ENCODE measurements around the gene SEMA3C.

Gene SEMA3C

DNA sequence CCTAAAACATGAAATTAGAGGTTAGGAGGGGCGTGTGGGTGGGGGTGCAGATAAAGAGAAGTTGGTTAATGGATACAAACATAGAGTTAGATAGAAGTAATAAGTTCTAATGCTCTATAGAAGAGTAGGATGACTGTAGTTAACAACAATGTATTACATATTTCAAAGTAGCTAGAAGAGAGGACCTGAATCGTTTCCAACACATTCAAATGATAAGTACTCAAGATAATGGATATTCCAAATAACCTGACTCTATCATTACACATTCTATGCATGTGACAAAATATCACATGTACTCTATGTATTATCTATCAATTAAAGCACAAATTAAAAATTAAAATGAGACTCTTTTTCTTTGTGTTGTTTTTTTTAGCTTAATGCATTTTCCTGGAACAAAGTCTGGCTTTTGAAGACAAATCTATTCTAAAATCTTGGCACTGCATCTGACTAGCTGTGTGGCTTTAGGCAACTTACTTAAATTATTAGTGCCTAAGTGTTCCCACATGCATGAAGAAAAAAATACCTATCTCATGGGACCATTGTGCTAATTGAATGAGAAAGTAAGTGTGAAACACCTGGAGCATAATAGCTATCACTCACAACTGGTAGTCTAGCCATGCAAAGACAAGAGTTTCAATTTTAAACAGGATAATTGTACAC is 75.7 kb downstream of the SEMA3C start:
- DNase-seq (ENCODE audit: insufficient read length, low spot score) = no peak
- no peak for FAIRE-seq
- TF ChIP-seq PAX5 (IDR thresholded peaks at IDR 0.05; ENCODE audit: insufficient read depth, low read length, severe bottlenecking) (no peak), POLR2AphosphoS5 (IDR thresholded peaks at IDR 0.05; ENCODE audit: low read depth, low read length) (no peak), SPI1 (IDR thresholded peaks at IDR 0.05; ENCODE audit: low read depth, low read length) (no peak), TAF1 (IDR thresholded peaks at IDR 0.05; ENCODE audit: low read depth, low read length) (no peak), POU2F2 (IDR thresholded peaks at IDR 0.05; ENCODE audit: low read depth, low read length) (no peak), POLR2A (IDR thresholded peaks at IDR 0.05; ENCODE audit: low read depth, low read length) (no peak)

DNA sequence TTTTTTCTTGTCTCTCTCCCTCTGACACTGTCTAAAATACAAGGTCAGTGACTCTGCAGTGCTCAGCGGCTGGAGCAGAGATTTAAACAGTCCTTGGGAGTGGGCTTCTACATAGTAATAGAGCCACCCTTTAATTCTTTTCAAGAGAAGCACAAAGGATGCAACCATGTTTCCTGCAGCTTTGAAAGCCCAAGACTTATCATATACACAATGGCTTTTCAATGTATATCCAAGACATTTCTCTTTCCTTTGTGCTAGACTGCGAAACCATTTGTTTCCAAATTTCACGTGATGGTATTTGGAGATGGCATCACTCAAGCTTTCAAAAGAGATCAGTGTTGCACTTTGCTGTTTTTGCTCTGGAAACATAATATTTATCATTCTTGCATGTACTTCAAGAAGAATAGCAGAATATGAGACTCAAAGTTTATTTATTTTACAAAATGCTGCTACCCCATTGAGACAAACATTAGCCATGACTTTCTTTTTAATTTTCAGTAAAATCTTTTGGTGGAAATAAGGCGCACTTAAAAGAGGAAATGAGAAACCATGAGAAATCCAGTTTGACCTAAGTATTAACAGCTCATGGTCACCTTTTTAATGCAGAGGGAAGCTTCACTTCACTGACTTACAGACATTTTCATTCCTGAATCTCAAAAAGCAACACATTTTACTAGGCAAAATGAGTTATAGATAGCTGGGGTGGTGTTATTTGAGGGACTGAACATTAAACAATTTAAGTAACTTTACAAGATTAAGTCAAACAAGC is 76.6 kb downstream of the SEMA3C start:
- no peak for DNase-seq (ENCODE audit: insufficient read length, low spot score)
- no peak for TF ChIP-seq PAX5 (IDR thresholded peaks at IDR 0.05; ENCODE audit: insufficient read depth, low read length, severe bottlenecking)
- TF ChIP-seq POU2F2 (IDR thresholded peaks at IDR 0.05; ENCODE audit: low read depth, low read length) = no peak
- peak; percentile 63 for TF ChIP-seq SPI1 (IDR thresholded peaks at IDR 0.05; ENCODE audit: low read depth, low read length)
- FAIRE-seq = no peak

- FAIRE-seq = no peak
- no peak for TF ChIP-seq PAX5 (IDR thresholded peaks at IDR 0.05; ENCODE audit: insufficient read depth, low read length, severe bottlenecking)
- TF ChIP-seq TAF1 (IDR thresholded peaks at IDR 0.05; ENCODE audit: low read depth, low read length) = no peak
- TF ChIP-seq POLR2AphosphoS5 (IDR thresholded peaks at IDR 0.05; ENCODE audit: low read depth, low read length) = no peak
- TF ChIP-seq SPI1 (IDR thresholded peaks at IDR 0.05; ENCODE audit: low read depth, low read length) = no peak
- TF ChIP-seq POU2F2 (IDR thresholded peaks at IDR 0.05; ENCODE audit: low read depth, low read length) = no peak
- no peak for TF ChIP-seq POLR2A (IDR thresholded peaks at IDR 0.05; ENCODE audit: low read depth, low read length)
Observed at GRCh38 chr7:80841423-80841955, 77.4 kb downstream of the SEMA3C start.

GRCh38 chr7:80840681-80841080 is 78.2 kb downstream of the SEMA3C start:
- FAIRE-seq (no peak), DNase-seq (ENCODE audit: insufficient read length, low spot score) (no peak)
- TF ChIP-seq POU2F2 (IDR thresholded peaks at IDR 0.05; ENCODE audit: low read depth, low read length) = no peak
- no peak for TF ChIP-seq SPI1 (IDR thresholded peaks at IDR 0.05; ENCODE audit: low read depth, low read length)
- no peak for TF ChIP-seq TAF1 (IDR thresholded peaks at IDR 0.05; ENCODE audit: low read depth, low read length)
- no peak for TF ChIP-seq POLR2A (IDR thresholded peaks at IDR 0.05; ENCODE audit: low read depth, low read length)
- no peak for TF ChIP-seq PAX5 (IDR thresholded peaks at IDR 0.05; ENCODE audit: insufficient read depth, low read length, severe bottlenecking)
- no peak for TF ChIP-seq POLR2AphosphoS5 (IDR thresholded peaks at IDR 0.05; ENCODE audit: low read depth, low read length)

More at GRCh38 chr7:80841423-80841955, 77.4 kb downstream of the SEMA3C start:
- no peak for DNase-seq (ENCODE audit: insufficient read length, low spot score)

GRCh38 chr7:80839855-80840254 is 79.0 kb downstream of the SEMA3C start:
- TF ChIP-seq POLR2AphosphoS5 (IDR thresholded peaks at IDR 0.05; ENCODE audit: low read depth, low read length) = no peak
- no peak for TF ChIP-seq TAF1 (IDR thresholded peaks at IDR 0.05; ENCODE audit: low read depth, low read length)
- TF ChIP-seq SPI1 (IDR thresholded peaks at IDR 0.05; ENCODE audit: low read depth, low read length) = no peak
- no peak for FAIRE-seq
- no peak for DNase-seq (ENCODE audit: insufficient read length, low spot score)

DNA sequence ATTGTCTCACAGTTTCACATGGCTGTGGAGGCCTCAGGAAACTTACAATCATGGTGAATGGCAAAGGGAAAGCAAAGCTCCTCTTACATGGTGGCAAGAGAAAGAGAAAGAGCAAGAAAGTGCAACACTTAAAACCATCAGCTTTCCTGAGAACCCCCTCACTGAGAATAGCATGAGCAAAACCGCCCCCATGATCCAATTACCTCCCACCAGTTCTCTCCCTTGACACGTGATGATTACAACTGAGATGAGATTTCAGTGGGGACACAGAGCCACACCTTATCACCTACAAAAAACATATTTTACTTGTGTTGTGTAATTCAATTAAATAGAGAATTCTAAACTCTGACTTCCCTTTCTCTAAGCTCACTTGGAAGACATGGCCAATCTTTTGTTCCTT is 80.2 kb downstream of the SEMA3C start:
- TF ChIP-seq POU2F2 (IDR thresholded peaks at IDR 0.05; ENCODE audit: low read depth, low read length) (no peak), POLR2A (IDR thresholded peaks at IDR 0.05; ENCODE audit: low read depth, low read length) (no peak), SPI1 (IDR thresholded peaks at IDR 0.05; ENCODE audit: low read depth, low read length) (no peak), POLR2AphosphoS5 (IDR thresholded peaks at IDR 0.05; ENCODE audit: low read depth, low read length) (no peak), TAF1 (IDR thresholded peaks at IDR 0.05; ENCODE audit: low read depth, low read length) (no peak), PAX5 (IDR thresholded peaks at IDR 0.05; ENCODE audit: insufficient read depth, low read length, severe bottlenecking) (no peak)
- DNase-seq (ENCODE audit: insufficient read length, low spot score) (no peak), FAIRE-seq (no peak)

DNA sequence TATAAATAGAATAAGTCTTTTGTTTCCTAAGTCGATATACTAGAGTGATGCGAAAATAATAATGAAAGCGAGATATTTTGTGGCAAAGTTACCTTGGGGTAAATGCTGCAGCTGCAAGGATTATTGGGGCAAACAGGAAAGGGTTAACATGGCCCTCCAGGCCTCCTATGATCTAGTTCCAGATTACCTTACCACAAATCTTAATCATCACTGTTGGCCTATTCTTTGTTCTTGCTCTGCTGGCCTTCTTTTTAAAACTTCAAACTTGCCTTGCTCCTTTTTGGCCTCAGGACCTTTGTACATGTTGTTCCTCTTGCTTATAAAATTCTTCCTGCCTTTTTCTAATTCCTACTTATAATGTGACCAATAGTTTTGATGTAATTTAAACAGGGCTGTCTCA is 81.5 kb downstream of the SEMA3C start:
- FAIRE-seq (no peak), DNase-seq (ENCODE audit: insufficient read length, low spot score) (no peak)
- TF ChIP-seq TAF1 (IDR thresholded peaks at IDR 0.05; ENCODE audit: low read depth, low read length) (no peak), POLR2AphosphoS5 (IDR thresholded peaks at IDR 0.05; ENCODE audit: low read depth, low read length) (no peak), PAX5 (IDR thresholded peaks at IDR 0.05; ENCODE audit: insufficient read depth, low read length, severe bottlenecking) (no peak), SPI1 (IDR thresholded peaks at IDR 0.05; ENCODE audit: low read depth, low read length) (no peak), POLR2A (IDR thresholded peaks at IDR 0.05; ENCODE audit: low read depth, low read length) (no peak), POU2F2 (IDR thresholded peaks at IDR 0.05; ENCODE audit: low read depth, low read length) (no peak)

GRCh38 chr7:80835251-80835650 is 83.6 kb downstream of the SEMA3C start:
- FAIRE-seq (no peak), DNase-seq (ENCODE audit: insufficient read length, low spot score) (no peak)
- TF ChIP-seq POU2F2 (IDR thresholded peaks at IDR 0.05; ENCODE audit: low read depth, low read length) = no peak
- TF ChIP-seq PAX5 (IDR thresholded peaks at IDR 0.05; ENCODE audit: insufficient read depth, low read length, severe bottlenecking) = no peak
- TF ChIP-seq POLR2A (IDR thresholded peaks at IDR 0.05; ENCODE audit: low read depth, low read length) = no peak
- TF ChIP-seq SPI1 (IDR thresholded peaks at IDR 0.05; ENCODE audit: low read depth, low read length) = no peak
- no peak for TF ChIP-seq POLR2AphosphoS5 (IDR thresholded peaks at IDR 0.05; ENCODE audit: low read depth, low read length)
- no peak for TF ChIP-seq TAF1 (IDR thresholded peaks at IDR 0.05; ENCODE audit: low read depth, low read length)
